Ovary (tissue), 3 donors: ENCODE data around the gene FBP2.

Experiments used
- CTCF ChIP-seq, 3 donors: fragments of 450-650 bp in 2 of 3; fragments of 200-600 bp in 1 of 3; IDR thresholded peaks; one replicate each; pipeline versions ENCODE4 v1.5.1 to v1.8.0; 2016 to 2022; ENCODE audit warnings: antibody characterized with exemption in 3 of 3, mild to moderate bottlenecking in 1 of 3
- EP300 ChIP-seq: sonication (generic); formaldehyde crosslinking; IDR thresholded peaks from one replicate; pipeline ENCODE4 v1.6.1; 2017; ENCODE audit warnings: antibody characterized with exemption
- POLR2A ChIP-seq: fragments of 450-650 bp; IDR thresholded peaks from one replicate; pipeline ENCODE4 v1.6.1; 2017; ENCODE audit warnings: antibody characterized with exemption, mild to moderate bottlenecking, moderate library complexity
- donor health status: DM: no; HTN: no; CAD: no.

DNA sequence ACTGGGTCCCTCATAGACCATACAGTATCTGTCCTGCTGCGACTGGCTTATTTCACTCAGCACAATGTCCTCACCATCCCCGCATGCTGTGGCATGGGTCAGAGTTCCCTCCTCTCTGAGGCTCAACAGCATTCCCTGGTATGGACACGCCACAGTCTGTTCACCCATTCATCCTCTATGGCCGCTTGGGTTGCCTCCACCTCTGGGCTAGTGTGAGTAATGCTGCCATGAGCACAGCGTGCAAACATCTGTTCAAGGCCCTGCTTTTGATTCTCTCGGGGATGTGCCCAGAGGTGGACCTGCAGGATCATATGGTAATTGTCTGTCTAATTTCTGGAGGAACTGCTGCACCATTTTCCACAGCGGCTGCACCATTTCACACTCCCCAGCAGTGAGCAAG lies 5.5 kb upstream of the FBP2 start:
- TF ChIP-seq CTCF (IDR thresholded peaks at IDR 0.05) (no peak), POLR2A (no peak), EP300 (no peak)
